Activated naive CD4-positive, alpha-beta T cell treated with anti-CD3 and anti-CD28 coated beads, Interleukin-2, amount 50 U/mL, for 24 hours (primary cell): ENCODE data around the gene ZNF22.

Experiments
- H3K27ac Mint-ChIP-seq: one replicate; pipeline ENCODE4 v1.8.0; 2021; ENCODE audit warnings: mild to moderate bottlenecking, mixed read lengths
- H3K27me3 Mint-ChIP-seq: one replicate; pipeline ENCODE4 v1.8.0; 2021; ENCODE audit warnings: mixed read lengths
- H3K36me3 Mint-ChIP-seq: one replicate; pipeline ENCODE4 v1.8.0; 2021; ENCODE audit warnings: mixed read lengths
- H3K4me1 Mint-ChIP-seq: one replicate; pipeline ENCODE4 v1.8.0; 2021; ENCODE audit warnings: mixed read lengths
- H3K4me3 Mint-ChIP-seq: one replicate; pipeline ENCODE4 v1.8.0; 2021; ENCODE audit warnings: mild to moderate bottlenecking, mixed read lengths
- H3K9me3 Mint-ChIP-seq: one replicate; pipeline ENCODE4 v1.8.0; 2021; ENCODE audit warnings: mixed read lengths

Gene ZNF22

DNA sequence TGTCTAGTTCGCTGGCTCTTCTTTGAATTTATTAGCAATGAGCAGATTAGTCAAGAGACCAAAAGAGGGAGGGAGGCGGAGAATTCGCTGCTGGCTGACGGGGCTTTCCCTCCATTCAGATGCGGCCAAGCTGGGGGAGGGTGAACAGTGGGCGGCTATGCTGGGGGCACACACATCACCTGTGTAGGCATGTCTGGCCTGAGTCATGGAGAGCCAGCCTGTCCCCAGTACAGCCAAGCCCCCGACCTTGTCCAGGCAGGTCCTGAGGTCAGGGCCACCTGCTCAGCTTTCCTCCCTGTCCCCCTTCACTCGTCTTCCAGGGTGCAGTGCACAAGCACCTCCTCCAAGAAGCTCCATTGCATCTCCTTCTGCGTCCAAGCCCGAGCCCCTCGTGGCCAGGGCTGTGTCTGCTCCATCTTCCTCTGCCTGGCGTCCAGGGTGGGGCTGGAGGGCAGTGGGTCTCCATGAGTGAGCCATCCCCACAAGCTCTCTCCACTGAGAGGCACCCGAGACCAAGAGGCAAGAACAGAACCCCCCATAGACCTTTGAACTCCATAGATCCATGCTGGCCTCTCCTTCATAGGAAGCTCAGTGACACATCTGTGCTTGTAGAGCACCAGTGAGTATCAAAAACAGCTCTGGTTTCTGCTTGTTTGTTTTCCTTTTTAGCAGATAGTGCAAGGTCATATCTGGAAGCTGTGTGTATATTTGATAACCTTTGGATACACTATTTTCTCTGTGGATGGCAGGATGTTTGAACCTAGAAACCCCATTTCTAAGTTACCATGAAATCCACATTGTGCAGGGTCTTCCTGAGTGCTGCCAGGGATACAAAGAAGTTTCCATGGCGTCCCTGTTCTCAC, 20.2 kb upstream of the ZNF22 start:
- no peaks in the 10 kb centered on the region for H3K27me3 Mint-ChIP-seq
- H3K4me1 Mint-ChIP-seq: no peaks in the 10 kb centered on the region
- H3K36me3 Mint-ChIP-seq: no peaks in the 10 kb centered on the region
- no peak overlapping the region for H3K4me3 Mint-ChIP-seq
- H3K9me3 Mint-ChIP-seq: no peaks in the 10 kb centered on the region
- H3K27ac Mint-ChIP-seq: no peak overlapping the region

DNA sequence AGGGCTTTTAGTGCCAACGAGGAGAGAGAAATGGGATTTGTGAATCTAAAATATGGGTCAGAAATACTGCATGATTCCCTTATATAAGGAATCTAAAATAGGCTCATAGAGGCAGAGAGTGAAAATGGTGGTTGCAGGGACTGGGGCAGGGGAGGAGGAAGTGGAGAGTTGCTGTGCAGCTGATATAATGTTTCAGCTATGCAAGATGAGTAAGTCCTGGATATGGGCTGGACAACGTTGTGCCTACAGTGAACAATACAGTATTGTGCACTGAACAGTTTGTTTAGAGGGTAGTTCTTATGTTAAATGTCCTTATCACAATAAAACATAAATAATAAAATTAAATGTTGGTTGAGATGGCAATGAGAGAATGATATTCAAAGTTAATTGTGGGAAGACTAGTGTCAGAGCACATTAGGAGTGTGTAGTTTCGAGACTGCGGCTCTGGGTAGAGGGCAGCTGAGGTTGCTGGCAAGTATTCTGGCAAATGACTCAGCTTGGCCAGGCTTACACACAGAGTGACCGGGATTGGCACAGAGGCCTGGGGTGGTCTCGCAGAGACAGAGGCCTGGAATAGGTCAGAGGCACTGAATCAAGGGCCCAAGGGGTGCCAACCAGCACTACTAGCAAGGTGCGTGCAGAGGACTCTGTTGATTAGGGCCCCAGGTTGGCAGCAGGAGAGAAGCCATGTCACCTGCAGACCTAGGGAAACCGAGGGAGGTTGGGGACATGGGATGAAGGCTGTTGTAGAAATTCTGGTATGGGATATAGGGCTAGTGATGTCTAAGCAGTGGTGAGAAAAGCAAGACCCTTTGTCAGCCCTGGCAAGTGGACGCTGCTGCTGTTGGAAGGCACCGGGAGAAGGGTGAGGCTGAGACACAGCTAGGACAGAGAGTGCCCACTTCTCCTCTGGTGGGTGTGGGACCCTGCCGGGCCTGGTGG, 19.3 kb upstream of the ZNF22 start:
- H3K27me3 Mint-ChIP-seq: no peaks in the 10 kb centered on the region
- no peaks in the 10 kb centered on the region for H3K9me3 Mint-ChIP-seq
- H3K27ac Mint-ChIP-seq: no peak overlapping the region
- no peak overlapping the region for H3K4me3 Mint-ChIP-seq
- H3K4me1 Mint-ChIP-seq: no peaks in the 10 kb centered on the region
- H3K36me3 Mint-ChIP-seq: no peaks in the 10 kb centered on the region

DNA sequence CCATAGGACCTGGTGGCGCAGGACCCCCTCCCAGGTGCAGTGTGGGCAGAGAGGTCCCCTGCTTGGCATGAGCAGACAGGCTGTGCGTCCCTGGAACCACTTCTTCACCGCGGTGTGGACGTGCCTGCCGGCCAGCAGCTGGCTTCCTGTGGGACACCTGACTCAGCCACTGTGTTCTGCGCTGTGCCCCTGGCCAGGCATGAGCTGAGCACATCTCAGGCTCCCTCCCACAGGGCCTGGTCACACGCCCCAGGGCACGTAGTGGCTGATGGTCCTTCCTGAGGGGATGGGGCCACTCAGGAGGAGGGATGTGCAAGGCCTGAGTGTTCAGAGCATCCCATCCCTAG, 18.6 kb upstream of the ZNF22 start:
- Mint-ChIP-seq H3K4me1 (no peaks in the 10 kb centered on the region), H3K4me3 (no peak overlapping the region), H3K9me3 (no peaks in the 10 kb centered on the region), H3K27ac (no peak overlapping the region), H3K27me3 (no peaks in the 10 kb centered on the region), H3K36me3 (no peaks in the 10 kb centered on the region)

DNA sequence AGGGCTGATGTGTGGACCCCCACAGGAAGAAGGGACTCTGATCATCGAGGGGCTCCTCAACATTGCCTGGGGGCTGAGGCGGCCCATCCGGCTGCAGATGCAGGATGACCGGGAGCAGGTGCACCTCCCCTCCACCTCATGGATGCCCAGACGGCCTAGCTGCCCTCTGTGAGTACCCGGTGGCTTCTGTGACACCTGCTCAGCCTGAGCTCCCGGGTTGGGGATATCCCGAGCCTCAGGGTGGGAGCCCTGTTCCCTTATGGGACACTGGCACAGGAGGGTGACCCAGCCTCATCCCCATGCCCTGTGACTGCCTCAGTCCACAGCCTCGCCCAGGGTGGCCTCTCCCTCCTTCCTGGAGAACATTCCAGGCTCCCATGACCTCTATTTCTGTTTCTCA, 18.2 kb upstream of the ZNF22 start:
- Mint-ChIP-seq H3K27me3 (no peaks in the 10 kb centered on the region), H3K9me3 (no peaks in the 10 kb centered on the region), H3K36me3 (no peaks in the 10 kb centered on the region)

DNA sequence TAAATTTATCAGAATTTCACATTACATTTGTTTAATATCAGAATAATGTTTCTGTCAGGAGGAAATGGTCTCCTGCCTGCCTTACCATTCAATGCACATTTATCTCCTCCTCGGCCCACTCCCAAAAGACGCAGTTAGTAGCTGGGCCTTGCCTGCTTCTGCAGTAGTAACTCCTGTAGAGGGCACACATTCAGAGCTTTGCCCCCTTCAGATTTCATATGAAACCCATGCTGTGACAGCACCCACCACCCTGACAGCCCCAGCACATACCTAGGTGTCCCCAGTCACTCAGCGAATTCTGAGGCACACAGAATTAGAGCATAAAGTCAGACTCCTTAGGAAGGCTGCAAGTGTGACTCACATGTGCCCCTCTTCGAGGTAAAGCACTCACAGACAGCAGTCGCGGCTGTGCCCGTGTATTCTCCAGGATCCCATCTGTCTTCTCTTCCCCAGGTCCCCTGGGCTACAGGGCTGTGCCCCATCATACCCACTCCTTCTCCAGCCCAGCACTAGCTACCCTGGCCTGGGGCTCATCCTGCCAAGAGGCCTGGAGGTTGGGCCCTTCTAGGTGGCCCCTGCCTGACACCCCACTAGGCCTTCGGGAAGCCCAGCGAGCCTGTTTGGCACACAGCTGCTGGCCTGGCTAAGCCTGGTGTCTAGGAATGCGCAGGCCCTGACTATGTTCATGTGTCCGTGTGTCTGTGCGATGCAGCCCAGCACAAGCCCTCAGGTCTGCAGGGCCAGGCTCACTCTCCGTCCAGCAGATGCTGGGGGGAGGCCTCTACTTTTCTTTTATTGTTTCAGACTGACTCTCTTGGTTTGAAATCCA, 17.4 kb upstream of the ZNF22 start:
- H3K27ac Mint-ChIP-seq: no peak overlapping the region
- no peaks in the 10 kb centered on the region for H3K27me3 Mint-ChIP-seq
- H3K9me3 Mint-ChIP-seq: no peaks in the 10 kb centered on the region
- H3K4me1 Mint-ChIP-seq: no peaks in the 10 kb centered on the region
- no peak overlapping the region for H3K4me3 Mint-ChIP-seq
- no peaks in the 10 kb centered on the region for H3K36me3 Mint-ChIP-seq

More for the DNA sequence above, 18.2 kb upstream of the ZNF22 start:
- H3K27ac Mint-ChIP-seq: no peak overlapping the region
- no peak overlapping the region for H3K4me3 Mint-ChIP-seq
- H3K4me1 Mint-ChIP-seq: no peaks in the 10 kb centered on the region

DNA sequence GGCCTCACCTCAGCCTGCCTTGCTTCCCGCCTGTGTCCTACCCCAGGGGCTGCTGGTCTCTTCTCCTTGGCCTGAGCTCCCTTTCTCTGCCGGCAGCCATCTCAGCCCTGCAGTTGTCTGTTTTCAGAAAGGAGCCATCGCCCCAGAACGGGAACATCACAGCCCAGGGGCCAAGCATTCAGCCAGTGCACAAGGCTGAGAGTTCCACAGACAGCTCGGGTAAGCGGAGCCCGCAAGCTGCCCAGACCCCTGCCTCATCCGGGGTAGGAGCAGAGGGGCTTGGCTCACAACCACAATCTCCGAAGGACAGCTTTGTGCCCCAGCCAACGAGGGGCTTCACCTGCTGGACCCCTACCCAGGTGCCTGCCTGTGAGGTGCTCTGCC, 16.8 kb upstream of the ZNF22 start:
- Mint-ChIP-seq H3K27me3 (peaks cover 2% of the 10 kb centered on the region), H3K36me3 (no peaks in the 10 kb centered on the region), H3K4me1 (no peaks in the 10 kb centered on the region), H3K9me3 (no peaks in the 10 kb centered on the region), H3K27ac (no peak overlapping the region), H3K4me3 (no peak overlapping the region)

- Mint-ChIP-seq H3K9me3 (no peaks in the 10 kb centered on the region), H3K27ac (no peak overlapping the region), H3K27me3 (peaks cover 2% of the 10 kb centered on the region), H3K36me3 (no peaks in the 10 kb centered on the region), H3K4me1 (no peaks in the 10 kb centered on the region), H3K4me3 (no peak overlapping the region)
These were observed 16.0 kb upstream of the ZNF22 start for GRCh38 chr10:44984671-44985101.

- H3K27ac Mint-ChIP-seq: no peak overlapping the region
- H3K4me1 Mint-ChIP-seq: no peaks in the 10 kb centered on the region
- H3K4me3 Mint-ChIP-seq: no peak overlapping the region
- H3K36me3 Mint-ChIP-seq: no peaks in the 10 kb centered on the region
- peaks cover 2% of the 10 kb centered on the region for H3K27me3 Mint-ChIP-seq
- no peaks in the 10 kb centered on the region for H3K9me3 Mint-ChIP-seq
These were observed 15.5 kb upstream of the ZNF22 start for GRCh38 chr10:44985175-44985681.

DNA sequence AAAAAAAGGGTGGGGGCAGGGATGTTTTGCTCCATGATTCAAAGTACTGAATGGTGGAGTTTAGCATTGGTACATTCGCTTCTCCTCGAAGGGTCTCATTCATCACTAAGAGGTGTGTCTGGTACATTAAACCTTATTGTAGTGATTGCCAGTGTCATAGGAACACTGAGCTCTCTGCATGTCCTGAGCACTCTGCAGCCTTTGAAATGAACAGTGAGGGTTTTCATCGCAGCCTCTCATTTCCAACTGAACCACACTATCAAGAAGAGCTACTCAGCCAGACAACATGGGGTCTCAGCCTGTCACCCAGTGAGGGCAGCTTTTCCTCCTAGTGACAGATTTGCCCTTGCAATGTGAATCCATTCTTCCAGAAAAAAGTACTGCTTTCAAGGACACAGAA, 14.5 kb upstream of the ZNF22 start:
- Mint-ChIP-seq H3K27me3 (peaks cover 2% of the 10 kb centered on the region), H3K36me3 (no peaks in the 10 kb centered on the region), H3K27ac (no peak overlapping the region), H3K4me1 (no peaks in the 10 kb centered on the region), H3K9me3 (no peaks in the 10 kb centered on the region), H3K4me3 (no peak overlapping the region)

- Mint-ChIP-seq H3K27me3 (peaks cover 2% of the 10 kb centered on the region), H3K9me3 (no peaks in the 10 kb centered on the region), H3K27ac (no peak overlapping the region), H3K36me3 (peaks cover under 1% of the 10 kb centered on the region), H3K4me1 (no peaks in the 10 kb centered on the region), H3K4me3 (no peak overlapping the region)
These were observed 14.1 kb upstream of the ZNF22 start for GRCh38 chr10:44986670-44987069.

- no peak overlapping the region for H3K4me3 Mint-ChIP-seq
- no peak overlapping the region for H3K27ac Mint-ChIP-seq
- peaks cover 1% of the 10 kb centered on the region for H3K36me3 Mint-ChIP-seq
- no peaks in the 10 kb centered on the region for H3K4me1 Mint-ChIP-seq
- H3K9me3 Mint-ChIP-seq: no peaks in the 10 kb centered on the region
- H3K27me3 Mint-ChIP-seq: peaks cover 2% of the 10 kb centered on the region
These were observed 11.7 kb upstream of the ZNF22 start for GRCh38 chr10:44988957-44989585.

- Mint-ChIP-seq H3K9me3 (no peaks in the 10 kb centered on the region), H3K4me3 (no peak overlapping the region), H3K27me3 (peaks cover 2% of the 10 kb centered on the region), H3K36me3 (peaks cover 1% of the 10 kb centered on the region), H3K27ac (no peak overlapping the region), H3K4me1 (no peaks in the 10 kb centered on the region)
These were observed 11.0 kb upstream of the ZNF22 start for GRCh38 chr10:44989597-44990301.

DNA sequence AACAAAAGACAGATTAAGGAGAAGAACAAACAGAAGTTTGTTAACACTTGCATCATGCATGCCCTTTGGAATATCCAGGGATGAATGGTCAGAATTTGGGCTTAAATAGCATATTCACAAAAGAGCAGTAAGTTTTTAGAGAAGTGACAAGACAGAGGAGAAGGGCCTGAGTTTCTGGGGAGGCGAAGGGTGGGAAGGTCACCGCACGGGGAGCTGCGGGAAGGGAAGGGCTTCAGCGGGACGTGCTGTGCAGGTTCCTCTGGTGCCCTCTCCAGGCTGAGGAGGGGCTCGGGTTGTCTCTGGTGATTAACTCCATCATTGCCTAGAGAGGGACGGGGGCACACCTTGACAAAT, 10.4 kb upstream of the ZNF22 start:
- Mint-ChIP-seq H3K9me3 (no peaks in the 10 kb centered on the region), H3K4me3 (no peak overlapping the region), H3K27ac (no peak overlapping the region)

GRCh38 chr10:44990965-44991364, 9.8 kb upstream of the ZNF22 start:
- peaks cover 11% of the 10 kb centered on the region for H3K4me1 Mint-ChIP-seq
- no peak overlapping the region for H3K27ac Mint-ChIP-seq

More for the DNA sequence above, 10.4 kb upstream of the ZNF22 start:
- peaks cover 2% of the 10 kb centered on the region for H3K27me3 Mint-ChIP-seq
- peaks cover 4% of the 10 kb centered on the region for H3K4me1 Mint-ChIP-seq
- peaks cover 1% of the 10 kb centered on the region for H3K36me3 Mint-ChIP-seq

More at GRCh38 chr10:44990965-44991364, 9.8 kb upstream of the ZNF22 start:
- peaks cover 1% of the 10 kb centered on the region for H3K36me3 Mint-ChIP-seq
- no peak overlapping the region for H3K4me3 Mint-ChIP-seq
- no peaks in the 10 kb centered on the region for H3K9me3 Mint-ChIP-seq
- peaks cover 2% of the 10 kb centered on the region for H3K27me3 Mint-ChIP-seq
